Measurements from ENCODE around the gene MTUS2.

The MTUS2 gene

DNA sequence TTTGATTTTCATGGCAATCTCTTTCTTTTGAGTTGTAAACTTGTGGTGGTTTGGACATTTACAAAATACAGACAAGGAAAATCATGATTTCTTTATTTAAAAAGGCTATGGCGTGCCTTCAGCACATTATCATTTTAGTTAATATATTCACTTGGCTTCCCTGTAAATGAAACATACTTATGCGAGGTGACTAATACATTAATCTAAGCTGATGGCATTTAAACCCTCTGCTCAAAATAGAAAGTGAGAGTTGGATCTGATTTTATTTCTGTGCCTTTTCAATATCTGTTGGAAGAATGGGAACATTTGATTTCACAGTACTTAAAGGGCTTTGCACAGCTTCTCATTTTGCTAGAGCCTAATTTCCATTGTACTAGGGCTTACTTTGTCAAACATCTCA, 289.8 kb downstream of the MTUS2 start:
- DNase-seq (ENCODE audit: low spot score), result no peak

DNA sequence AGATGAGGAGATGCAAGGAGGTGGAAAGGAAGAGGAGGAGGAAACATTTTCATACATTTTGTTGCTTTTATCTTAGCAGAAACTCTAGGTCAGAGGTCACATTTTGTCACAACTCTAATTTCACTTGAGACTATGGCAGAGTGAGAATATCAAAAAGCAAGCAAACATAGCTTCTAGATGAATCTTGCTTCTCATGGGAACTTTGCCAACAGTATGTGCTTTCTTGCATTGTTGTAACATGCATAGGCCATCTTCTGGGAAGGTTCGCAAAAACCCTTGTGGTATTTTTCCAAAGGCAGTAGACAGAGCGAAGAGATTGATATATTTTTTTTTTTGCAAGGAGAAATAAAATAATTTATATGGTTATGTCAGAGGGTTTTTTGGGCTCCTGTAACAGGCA, 291.3 kb downstream of the MTUS2 start:
- no peak for DNase-seq (ENCODE audit: low spot score)

DNA sequence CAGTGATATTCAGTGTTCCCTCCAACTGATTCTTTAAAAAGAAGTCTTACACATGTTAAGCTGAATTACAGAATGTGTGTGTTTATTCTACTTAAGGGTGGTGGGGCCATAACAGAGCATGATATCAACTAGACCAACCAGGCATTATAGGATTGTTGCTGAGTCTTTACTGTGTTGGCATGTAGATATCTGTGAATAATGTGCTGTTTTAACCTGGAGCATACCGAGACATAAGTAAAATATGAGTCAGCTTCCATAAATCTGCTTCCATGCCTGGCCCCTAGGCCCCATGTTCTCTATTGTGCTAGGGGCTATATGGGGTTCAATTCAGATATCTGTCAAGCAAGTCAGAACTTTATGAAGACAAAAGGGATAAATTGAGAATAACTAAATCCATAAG, 295.7 kb downstream of the MTUS2 start:
- DNase-seq (ENCODE audit: low spot score), result no peak

DNA sequence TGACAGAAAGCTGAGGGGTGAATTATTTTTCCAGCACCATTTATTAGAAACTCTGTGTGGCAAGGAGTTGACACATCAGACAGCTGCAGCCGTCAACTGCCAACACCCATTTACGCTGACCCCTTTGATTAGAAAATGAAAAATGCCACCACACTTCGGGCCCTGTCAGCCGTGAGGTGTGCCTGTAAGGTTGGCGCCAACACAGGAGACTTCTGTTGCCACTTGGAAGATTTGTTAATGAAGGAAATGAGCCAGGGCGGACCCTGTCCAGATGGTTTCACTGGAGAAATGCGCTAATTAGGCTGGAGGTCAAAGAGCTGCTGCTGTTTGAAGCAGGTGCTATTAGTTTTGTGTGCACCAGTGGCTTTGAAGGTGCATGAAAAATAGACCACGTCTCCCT, 297.5 kb downstream of the MTUS2 start:
- DNase-seq (ENCODE audit: low spot score), result no peak

DNA sequence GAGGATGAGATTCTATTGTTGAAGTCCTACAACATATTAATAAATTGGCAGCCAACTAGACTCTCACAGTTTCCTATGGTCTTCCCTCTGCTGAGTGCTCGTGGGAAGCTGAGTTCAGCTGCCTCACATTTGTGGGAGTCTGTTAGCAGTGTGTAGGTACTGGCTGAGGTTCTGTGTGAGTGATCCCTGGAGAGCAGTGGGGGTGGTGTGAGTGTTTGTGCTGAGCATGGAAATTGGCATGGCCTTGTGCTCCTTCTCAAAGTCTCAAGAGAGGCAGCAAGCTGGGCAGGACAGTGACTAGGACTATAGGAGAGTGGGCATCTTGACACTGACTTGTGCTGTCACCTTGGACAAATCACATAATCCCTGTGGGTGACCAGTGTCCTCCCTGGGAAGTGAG, 298.3 kb downstream of the MTUS2 start:
- no peak for DNase-seq (ENCODE audit: low spot score)

DNA sequence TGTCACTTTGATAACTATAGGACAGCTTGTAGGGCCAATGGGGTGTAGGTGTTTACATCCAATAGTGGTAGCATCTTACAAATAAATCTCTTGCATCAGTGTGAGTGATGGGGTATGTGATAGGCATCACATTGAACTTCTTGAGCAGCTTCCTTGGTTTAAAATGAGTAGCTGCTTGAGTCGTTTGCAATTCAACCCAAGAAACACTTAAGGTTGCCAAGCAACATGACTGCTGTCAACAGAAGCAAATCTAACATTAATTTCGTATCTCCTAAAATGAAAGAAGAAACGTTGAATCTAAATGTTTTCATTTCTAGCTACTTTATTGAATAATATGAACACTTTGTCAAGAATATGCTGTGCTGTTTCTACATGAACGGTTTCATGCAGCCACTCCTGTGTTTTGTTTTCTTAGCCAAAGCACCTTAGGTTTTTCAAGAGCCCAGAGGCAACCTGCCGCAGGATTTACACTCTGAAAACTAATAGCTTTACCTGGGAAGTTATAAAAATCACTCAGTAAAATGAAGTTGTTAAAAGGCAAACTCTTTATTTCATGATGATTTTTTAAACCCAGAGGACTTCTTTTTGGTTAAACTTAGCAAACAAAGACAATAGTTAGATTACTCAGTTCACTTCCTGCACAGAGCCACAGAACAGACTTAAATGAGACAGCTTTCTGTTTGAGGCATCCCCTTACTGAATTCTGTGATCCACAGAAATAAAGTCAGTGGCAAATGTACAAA, 305.2 kb downstream of the MTUS2 start:
- DNase-seq (ENCODE audit: low spot score), result no peak

DNA sequence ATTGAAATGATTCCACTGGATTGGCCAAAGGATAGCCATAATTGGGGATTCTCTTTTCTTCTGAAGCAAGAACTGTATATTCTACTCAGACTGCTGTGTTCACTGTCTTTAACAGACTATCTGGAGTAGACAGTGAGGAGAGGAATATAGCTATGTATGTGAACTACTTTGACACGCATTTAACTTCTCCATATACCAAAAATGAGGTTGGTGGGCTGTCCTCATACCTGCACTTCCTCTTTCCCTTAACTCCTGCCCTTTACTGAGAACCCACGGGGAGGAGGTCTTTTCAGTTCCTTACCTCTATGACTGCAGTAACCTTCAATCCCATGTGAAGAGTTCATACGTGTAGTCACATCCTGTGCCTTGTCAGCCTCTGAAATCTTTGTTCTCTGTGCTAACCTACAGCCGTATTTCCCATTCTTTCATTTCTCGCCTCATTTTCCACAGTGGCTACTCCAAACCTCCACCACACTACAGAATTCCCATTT, 305.8 kb downstream of the MTUS2 start:
- DNase-seq (ENCODE audit: low spot score), result no peak

DNA sequence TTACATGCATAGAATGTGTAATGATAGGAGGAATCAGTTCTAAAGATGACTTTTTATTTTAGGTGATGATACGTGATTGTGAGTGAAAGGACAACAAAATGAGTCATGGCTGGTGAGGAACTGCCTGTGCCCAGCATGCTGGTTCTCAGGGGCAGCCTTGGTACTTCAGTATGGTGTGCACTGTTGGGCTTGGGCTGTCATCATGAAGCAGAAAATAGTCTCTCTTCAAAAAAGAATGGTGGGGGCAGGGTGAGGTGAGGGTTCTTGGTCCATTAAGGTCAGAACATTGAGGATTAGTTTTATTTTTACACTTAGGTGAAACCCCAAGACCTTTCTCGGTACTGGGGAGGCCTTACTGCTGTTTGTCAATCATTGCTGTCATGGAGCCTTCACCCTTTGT, 309.5 kb downstream of the MTUS2 start:
- no peak for DNase-seq (ENCODE audit: low spot score)

DNA sequence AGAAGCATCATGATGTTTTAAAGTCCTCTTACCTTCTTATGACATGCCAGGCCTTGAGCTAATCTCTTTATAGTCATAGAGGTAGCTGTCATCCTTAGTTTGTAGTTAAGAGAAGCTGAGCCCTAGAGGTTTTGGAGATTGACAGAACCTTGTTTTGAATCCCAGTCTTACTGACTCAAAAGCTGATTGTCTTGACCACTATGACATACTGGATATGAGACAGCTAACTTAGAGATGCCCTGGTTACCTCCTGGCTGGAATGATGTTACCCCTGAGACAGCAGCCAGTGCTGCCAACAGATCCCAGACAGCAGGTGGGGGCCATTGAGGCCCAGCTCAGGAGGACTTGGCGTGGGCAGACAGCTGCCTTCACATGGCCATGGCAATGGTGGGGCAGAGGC, 311.0 kb downstream of the MTUS2 start:
- no peak for DNase-seq (ENCODE audit: low spot score)

DNA sequence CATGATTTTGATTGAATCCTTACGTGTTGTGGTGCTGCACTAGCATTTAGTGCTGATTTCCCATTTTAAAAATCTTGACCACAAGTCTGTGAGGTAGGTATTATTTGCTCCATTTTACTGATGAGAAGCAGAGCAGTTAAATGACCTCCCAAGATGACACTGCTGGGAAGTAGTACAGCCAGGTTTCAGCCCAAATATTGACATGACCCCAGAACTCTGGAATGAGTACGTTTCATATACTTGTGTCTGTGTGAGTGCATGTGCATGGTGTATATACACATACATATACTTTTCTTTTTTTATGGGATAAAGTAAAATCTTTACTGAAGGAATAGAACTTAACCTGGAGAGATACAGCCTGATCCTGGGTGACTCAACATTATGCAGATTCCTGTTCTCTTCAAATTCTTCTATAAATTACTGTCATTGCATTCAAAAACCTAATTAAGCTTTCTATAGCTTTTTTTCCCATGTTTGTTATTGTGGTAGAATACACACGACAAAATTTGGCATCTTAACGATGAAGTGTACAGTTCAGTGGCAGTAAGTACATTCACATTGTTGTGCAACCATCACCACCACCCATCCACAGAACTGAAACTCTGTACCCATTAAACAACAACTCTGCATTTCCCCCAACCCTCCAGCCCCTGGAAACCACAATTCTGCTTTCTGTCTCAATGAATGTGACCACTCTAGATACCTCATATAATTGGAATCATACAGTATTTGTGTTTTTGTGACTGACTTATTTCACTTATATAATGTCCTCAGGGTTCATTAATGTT, 311.9 kb downstream of the MTUS2 start:
- DNase-seq (ENCODE audit: low spot score), result no peak

DNA sequence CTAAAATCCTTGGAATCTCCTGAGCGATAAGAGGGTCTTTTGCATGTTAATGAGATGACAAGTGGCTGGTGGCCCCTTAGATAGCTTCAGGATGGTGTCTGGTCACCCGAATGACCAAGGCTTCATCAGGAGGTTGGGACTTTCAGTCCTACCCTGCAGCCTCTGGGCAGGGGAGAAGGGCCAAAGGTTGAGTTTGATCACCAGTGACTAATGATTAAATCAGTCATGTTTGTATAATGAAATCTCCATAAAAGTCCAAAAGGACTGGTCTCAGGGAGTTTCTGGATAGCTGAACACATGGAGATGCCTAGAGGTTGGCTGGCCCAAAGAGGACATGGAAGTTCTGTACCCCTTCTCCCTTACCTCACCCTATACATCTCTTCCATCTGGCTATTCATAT, 316.2 kb downstream of the MTUS2 start:
- no peak for DNase-seq (ENCODE audit: low spot score)

DNA sequence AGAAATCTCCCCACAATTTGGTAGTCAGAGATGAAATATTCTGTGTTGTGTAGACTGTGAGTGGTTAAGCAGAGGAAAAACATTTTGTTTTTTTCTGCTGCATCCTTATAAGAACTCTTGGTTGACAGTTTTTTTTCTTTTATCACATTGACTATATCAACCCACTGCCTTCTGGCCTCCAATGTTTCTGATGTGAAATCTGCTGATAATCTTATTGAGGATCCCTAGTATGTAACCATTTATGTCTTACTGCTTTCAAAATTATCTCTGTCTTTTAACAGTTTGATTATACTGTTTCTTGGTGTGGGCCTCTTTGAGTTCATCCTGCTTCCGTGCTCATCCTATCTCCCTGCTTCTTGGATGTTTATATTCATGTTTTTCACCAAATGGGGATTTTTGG, 316.9 kb downstream of the MTUS2 start:
- no peak for DNase-seq (ENCODE audit: low spot score)

DNA sequence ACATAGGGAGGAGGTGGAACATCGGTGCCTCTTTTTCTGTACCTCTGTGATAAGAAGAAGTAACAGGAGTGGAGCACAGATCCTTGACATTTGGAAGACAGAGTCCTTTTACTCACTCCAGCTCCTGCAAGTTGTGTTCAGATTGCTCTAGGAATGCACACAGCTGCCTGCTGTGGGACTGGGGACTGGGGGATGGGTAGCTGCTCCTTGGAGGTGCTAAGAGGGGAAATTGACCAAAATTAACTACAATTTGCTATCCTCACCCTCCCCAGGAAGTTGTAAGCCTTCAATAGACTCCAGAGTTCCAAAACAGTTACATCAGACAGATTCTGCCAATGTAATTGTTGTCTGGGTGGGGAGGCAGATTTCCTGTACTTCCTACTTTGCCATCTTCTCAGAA, 317.9 kb downstream of the MTUS2 start:
- DNase-seq (ENCODE audit: low spot score), result no peak

DNA sequence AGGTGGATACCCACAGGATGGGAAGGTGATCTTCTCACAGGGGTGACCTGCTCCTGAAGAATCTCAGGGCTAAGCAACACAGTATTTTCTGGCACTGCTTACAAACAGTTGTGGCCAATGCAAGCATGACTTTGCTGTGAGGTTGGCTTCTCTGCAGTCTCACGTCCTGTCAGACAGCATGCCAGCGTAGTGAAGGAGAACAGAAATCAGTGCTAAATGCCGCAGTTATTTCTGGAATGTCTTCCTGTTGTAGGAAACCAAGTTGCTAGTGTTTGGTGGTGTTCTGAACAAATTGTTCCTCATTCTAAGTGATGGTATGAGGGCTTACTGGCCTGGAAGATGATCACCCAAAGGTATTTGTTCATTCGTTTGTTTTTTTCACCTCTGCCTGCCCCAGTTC, 320.1 kb downstream of the MTUS2 start:
- DNase-seq (ENCODE audit: low spot score), result no peak

DNA sequence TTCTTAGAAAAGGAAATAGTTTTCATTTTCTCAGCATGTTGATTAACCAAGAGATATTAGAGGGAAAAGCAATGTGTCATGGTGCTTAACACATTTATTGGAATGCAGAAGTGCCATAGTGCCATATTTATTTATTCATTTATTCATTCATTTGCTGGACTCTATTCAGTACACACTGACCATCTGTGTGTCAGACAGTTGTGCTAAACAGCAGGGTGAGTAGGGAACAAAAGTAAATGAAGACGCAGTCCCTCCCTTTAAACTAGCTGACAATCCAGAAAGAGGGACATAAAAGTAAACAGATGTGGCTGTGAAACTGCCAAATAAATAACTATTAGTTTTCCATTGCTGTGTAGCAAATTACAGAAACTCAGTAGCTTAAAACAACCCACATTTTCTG, 323.7 kb downstream of the MTUS2 start:
- no peak for DNase-seq (ENCODE audit: low spot score)

DNA sequence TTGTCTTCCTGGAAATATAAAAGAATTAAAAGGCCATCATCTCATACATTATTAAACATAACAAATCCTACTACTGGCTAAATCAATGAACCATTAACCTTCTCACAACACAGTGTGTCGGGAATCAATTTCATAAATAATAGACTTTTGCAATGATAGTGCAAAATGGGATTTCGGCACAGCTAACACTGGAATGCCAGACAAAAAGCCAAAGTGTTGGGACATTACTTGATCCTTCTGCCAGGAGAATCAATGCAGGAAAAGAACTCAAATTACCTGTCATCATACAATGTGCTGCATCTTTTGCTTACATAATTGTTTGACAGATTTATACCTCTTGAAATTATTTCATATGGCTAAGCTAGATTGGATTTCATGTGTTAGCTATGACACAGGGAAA, 334.3 kb downstream of the MTUS2 start:
- DNase-seq (ENCODE audit: low spot score), result no peak

DNA sequence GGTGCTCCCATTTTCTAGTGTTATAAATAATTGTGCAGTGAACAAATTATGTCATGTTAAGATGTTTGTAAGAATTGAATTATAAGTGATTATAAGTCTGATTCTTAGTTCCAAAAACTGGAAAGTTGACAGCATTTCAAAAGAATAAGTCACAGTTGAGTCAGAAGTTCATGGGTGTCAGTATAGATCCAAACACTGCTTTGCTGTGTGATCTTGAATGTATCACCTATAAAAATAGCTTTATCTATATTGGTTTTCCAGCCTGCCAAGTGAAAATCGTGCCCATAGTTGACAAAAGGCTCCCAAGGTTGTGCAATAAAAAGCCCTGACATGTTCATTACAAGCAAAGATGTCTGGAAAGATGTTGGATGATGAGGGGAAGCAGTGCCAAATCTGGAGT, 336.0 kb downstream of the MTUS2 start:
- DNase-seq (ENCODE audit: low spot score), result no peak

DNA sequence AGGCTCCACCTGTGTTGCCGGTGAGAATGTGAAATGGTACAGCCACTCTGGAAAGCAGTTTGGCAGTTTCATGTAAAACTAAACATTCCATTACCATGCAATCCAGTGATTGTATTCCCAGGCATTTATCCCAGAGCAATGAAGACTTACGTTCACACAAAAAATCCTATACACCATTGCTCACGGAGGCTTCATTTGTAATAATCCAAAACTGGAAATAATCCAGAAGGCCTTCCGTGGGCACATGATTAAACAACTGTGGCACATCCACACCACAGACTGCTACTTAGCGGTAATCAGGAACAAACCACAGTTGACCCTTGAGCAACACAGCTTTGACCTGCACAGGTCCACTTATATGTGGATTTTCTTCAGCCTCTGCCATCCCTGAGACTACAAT, 339.7 kb downstream of the MTUS2 start:
- no peak for DNase-seq (ENCODE audit: low spot score)

DNA sequence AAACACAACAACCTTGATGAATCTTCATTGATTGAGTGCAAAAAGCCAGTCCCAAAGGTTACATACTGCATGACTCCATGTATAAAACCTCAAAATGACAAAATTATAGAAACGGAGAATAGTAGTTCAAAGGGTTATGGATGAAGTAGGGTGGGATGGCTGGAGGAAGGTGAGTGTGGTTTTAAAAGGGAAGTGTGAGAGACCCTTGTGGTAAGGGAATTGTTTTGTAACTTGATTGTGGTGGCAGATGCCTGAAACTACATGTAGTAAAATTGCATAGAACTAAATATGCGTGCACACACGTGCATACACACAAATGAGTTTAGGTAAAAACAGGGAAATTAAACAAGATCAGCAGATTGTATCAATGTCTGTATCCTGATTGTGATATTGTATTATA, 340.7 kb downstream of the MTUS2 start:
- DNase-seq (ENCODE audit: low spot score), result no peak

DNA sequence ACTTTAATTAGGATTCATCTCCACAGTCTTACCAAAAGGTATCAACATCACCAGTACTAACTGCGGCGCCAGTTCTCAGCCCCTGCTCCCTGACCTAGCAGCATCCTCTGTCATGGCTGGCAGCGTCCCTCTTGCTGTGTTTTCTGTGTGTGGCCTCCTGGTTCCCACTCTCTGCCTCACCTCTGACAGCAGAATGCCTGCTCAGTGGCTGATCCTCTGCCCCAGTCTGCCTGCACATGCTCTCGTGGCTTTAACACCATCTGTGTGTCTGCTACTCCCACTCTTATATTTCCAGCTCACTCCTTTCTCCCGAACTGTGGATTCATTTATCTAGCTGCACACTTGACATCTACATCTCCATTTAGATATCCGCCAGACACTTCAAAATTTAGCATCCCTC, 341.5 kb downstream of the MTUS2 start:
- no peak for DNase-seq (ENCODE audit: low spot score)

DNA sequence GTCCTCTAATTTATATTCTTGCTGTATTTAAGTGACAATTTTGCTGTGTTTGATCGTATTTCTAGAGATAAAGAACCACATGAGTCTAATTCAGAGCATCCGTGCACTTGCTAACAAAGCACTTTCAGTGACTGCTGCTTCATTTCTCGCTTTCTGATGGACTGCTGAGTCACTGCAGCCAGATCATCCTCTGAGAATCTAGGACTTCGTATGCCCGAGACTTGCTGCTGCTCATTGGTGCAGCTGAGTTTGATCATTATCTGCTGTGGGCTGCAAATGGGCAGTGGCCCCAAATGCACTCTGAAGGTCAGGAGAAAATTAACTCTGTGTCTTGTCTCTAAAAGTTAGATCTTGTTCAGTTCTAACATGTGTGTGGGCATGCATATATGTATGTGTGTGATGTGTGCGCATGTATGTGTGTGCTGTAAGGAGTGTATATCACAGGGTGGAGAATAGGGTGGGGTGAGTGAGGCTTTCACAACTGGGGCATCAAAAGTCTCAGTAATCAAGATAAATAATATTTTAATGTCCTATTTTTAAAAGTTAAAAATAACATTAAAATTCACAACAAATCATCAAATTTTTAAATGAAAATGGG, 342.6 kb downstream of the MTUS2 start:
- DNase-seq (ENCODE audit: low spot score), result no peak

DNA sequence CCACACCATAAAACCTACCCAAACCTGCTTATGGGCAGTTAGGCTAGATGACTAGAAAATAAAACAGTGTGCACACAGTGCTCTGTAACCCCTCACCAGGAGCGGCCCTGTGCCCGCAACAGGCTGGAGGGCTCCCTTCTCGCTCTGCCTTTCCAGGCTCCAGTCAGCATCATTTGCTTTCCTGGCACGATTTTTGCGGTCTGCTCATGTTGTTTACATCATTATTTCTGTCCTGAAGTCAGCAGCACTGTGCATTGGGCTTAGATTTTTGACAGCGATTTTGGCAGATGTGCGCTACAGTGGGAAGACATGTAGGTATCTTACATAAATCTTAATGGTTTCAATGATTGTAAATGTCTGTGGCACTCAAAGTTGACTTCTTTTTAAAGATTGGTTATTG, 344.0 kb downstream of the MTUS2 start:
- no peak for DNase-seq (ENCODE audit: low spot score)

DNA sequence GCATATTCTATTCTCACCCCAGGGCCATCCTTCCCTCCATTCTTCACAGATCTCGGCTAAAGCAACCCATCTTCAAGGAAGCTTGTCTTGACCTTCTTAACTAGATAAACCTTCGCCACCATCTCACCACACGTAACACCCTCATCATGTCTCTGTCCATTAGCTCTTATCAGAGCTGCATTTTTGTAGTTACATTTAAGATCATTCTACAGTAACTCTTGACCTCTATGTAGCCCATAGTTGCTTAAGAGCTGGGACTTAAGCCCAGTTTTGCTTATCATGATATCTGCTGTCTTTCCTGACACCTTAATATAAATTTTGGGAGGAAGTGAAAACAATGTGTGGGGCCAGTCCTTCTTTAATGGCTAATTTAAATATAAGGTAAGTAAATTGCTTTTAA, 345.1 kb downstream of the MTUS2 start:
- DNase-seq (ENCODE audit: low spot score), result no peak
